A673 (cell line): ENCODE data around the gene ADA.

Experiments
- EZH2 ChIP-seq: fragments of 200-600 bp; sonication (generic); IDR thresholded peaks from 2 replicates; pipeline ENCODE4 v1.6.1; 2017; ENCODE audit warnings: borderline replicate concordance, low read depth, mild to moderate bottlenecking, mixed read lengths, antibody characterized with exemption, low read length; ENCODE audit not compliant: poor library complexity, severe bottlenecking
- TF ChIP-seq, protein P1 (sequence below): fragments of 300-800, 200-600 bp; sonication (generic); conservative IDR thresholded peaks from 2 replicates; pipeline ENCODE4 v1.5.1; 2017; ENCODE audit warnings: low read depth, mild to moderate bottlenecking, antibody characterized with exemption, low read length, moderate library complexity, mixed read lengths

DNA sequence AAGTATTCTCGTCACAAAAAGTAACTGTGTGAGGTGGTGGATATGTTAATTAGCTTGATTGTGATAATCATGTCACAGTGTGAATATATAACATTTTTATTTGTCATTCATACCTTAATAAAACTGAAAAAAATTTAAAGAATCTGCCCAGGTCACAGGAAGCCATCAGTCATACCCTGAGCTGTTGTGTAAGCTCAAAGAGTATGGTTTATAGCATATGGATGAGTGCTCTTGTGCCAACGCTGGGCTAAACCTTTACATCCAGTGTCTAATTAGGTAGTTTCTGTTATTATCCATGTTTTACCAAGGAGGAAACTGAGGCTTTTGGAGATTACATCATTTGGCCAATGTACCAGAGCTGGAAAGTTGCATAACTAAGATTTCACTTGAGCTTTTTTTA, 57.7 kb downstream of the ADA start:
- TF ChIP-seq, protein P1, sequence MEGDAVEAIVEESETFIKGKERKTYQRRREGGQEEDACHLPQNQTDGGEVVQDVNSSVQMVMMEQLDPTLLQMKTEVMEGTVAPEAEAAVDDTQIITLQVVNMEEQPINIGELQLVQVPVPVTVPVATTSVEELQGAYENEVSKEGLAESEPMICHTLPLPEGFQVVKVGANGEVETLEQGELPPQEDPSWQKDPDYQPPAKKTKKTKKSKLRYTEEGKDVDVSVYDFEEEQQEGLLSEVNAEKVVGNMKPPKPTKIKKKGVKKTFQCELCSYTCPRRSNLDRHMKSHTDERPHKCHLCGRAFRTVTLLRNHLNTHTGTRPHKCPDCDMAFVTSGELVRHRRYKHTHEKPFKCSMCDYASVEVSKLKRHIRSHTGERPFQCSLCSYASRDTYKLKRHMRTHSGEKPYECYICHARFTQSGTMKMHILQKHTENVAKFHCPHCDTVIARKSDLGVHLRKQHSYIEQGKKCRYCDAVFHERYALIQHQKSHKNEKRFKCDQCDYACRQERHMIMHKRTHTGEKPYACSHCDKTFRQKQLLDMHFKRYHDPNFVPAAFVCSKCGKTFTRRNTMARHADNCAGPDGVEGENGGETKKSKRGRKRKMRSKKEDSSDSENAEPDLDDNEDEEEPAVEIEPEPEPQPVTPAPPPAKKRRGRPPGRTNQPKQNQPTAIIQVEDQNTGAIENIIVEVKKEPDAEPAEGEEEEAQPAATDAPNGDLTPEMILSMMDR = no peak
- TF ChIP-seq EZH2 = no peak
